ENCODE results near the gene UGT1A5. TPM values are rescaled to one million over a fixed set of nuclear protein-coding genes. Genes with fewer than 3 reads are reported as not detected.

Gene UGT1A5
- total RNA-seq, 1 donor from 2014 or later: not detected

DNA sequence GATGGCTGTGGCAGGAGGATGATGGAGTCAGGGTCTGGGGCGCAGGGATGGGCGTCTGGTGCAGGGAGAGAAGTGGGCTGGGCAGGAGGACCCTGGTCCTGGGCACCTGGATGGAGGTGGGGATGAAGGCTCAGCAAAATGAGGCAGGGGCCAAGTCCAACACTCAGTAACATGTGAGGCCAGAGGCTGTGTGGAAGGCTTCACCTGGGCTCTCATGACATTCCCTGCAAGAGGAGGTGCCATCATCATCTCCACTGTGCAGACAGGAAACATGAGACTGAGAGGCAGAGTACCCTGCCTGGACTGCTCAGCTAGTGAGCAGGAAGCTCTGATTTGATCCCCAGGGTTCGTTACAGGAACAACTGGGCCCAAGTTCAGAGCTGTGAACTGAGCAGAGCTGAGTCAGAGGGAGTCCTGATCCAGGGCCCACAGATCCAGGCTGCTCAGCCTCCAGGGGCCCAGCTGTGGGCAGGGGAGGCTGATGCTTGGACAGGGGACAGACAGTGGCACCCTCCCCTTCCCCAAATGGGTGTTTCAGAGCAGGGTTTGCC is 104.7 kb downstream of the UGT1A5 start:
- intact Hi-C loops (cut with DNase I): no loop called here
- DNase-seq (ENCODE audit: missing footprints) (no peak), ATAC-seq (no peak)

GRCh38 chr2:233817995-233818638 is 105.4 kb downstream of the UGT1A5 start:
- DNase-seq (ENCODE audit: missing footprints): no peak
- ATAC-seq: no peak
- intact Hi-C loops (cut with DNase I): no loop called here

DNA sequence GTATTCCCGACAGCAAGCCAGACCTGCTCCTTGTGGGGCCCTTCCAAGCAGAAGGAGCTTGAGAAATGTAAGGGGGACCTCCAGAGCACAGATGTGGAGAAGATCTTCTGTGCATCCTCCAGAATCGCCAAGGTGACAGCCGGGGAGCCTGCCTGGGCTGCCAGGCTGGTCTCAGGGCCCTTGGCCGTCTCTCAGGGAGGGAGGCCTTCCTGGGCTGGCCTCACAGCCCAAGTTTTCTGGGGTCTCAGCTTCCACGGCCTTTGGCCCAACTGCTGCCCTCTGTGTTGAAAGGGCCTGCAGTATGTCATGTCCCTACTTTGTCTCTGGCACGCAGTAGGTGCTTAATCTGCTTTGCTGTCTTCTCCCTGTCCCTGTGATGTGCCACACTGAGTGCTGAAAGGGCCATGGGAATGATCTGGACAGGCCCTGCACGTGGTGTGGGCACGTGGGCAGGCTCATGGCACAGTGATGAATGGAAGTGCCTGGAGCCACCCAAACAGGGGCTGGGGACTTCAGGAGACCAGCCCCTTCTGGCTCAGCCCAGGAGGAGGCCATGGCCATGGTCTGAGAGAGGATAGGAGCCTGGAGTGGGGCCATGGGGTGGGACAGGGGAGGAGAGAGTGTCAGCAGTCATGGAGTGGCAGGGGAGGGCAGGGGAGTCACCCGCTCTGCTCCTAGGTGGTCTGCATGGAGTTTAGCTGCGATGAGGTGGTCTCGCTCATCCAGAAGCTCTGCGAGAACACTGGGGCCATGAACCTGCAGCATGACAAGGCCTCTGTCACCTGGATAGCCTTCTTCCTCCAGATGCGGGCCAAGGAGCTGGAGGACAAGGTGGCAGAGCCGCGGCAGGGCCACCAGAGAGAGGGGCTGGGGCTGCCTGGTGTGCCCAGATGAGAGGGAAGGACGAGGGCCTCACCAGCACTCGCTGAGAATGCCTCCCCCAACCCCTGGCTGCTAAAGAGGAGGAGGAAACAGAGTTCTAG is 106.2 kb downstream of the UGT1A5 start:
- intact Hi-C loops (cut with DNase I): no loop called here
- DNase-seq (ENCODE audit: missing footprints) (no peak), ATAC-seq (no peak)

GRCh38 chr2:233819884-233820773 is 107.4 kb downstream of the UGT1A5 start:
- DNase-seq (ENCODE audit: missing footprints) (no peak), ATAC-seq (no peak)

DNA sequence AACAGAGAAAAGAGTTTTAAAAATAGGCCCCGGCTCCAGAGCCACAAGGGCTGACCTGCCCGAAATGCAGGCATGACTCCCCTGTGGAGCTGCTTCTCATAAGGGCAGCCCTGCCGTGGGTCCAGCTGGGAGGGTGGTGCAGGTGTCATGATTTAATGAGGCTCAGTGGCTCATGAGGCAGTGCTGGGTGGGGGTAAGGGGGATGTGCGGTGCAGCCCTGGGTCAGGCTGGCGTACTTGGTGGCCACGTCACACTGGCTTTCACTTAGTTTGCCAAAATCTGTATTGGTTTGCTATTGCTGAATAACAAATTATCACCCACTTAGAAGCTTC is 108.0 kb downstream of the UGT1A5 start:
- no peak for DNase-seq (ENCODE audit: missing footprints)
- ATAC-seq: no peak
- intact Hi-C loops (cut with DNase I): no loop called here

More at GRCh38 chr2:233819884-233820773, 107.4 kb downstream of the UGT1A5 start:
- intact Hi-C loops (cut with DNase I): no loop called here

- intact Hi-C loops (cut with DNase I): no loop called here
- no peak for ATAC-seq
- DNase-seq (ENCODE audit: missing footprints): no peak
Observed at GRCh38 chr2:233821196-233821595, 108.5 kb downstream of the UGT1A5 start.

DNA sequence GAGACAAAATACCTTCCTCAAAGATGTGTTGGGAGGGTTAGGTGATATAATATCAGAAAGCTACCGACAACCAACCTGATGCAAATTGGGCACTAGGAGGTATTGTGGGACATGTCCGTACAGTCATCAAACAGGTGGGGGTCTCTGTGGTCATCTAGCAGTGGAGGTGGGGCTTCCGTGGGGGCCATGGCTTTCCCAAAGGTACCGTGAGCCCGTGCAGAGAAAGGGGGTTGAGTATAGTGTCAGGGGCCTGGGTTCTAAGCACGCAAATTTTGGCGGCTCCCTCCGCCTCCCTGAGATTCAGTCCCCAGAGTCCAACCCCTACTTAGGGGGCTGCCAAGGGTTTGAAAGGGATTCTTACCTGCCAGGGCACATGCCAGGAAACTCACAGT is 109.0 kb downstream of the UGT1A5 start:
- ATAC-seq (no peak), DNase-seq (ENCODE audit: missing footprints) (no peak)
- intact Hi-C loops (cut with DNase I): no loop called here

DNA sequence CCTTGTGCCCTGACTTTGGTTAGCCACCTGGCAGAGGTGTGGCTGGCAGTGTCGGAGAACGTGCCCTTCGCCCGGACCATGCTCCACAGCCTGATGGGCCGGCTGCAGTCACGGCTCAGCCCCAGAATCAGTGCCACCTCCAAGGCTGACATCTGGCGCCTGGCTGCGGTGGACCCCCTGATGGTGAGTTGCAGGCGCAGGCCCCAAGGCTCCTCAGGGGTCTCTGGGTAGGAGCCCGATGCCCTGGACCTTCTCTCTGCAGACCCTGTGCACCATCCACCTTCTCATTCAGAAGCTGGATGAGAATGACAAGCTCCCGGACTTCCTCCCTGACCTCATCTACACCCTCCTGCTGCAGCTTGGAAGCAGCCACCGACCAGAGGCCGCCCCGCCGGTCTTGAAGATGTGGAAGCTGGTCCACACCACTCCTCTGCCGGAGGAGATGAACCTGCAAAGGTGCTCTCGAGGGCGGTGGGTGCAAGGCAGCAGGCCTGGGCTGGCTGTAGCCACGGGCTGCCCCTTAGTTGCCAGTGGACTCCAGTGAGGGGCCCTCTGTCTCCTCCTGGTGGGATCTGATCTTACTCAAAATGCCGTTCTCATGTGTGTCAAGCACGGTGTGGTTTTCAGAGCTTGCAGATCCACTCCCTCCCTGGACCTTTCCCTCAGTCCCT is 109.5 kb downstream of the UGT1A5 start:
- intact Hi-C loops (cut with DNase I): no loop called here
- ATAC-seq (no peak), DNase-seq (ENCODE audit: missing footprints) (no peak)

Other genes starting within 250 kb of the UGT1A5 start
- 17.2 TPM for gene USP40, start 146.1 kb upstream of the UGT1A5 start, total RNA-seq
- gene UGT1A8, start 95.3 kb upstream of the UGT1A5 start, total RNA-seq: not detected
- not detected for gene UGT1A10, start 76.5 kb upstream of the UGT1A5 start, total RNA-seq
- not detected for gene UGT1A9, start 41.0 kb upstream of the UGT1A5 start, total RNA-seq
- not detected for gene UGT1A7, start 31.0 kb upstream of the UGT1A5 start, total RNA-seq
- not detected for gene UGT1A6, start 20.0 kb upstream of the UGT1A5 start, total RNA-seq
- not detected for gene UGT1A4, start 5.8 kb downstream of the UGT1A5 start, total RNA-seq
- gene UGT1A3, start 16.1 kb downstream of the UGT1A5 start, total RNA-seq: not detected
- gene UGT1A1, start 47.4 kb downstream of the UGT1A5 start, total RNA-seq: not detected
- gene MROH2A, start 65.4 kb downstream of the UGT1A5 start, total RNA-seq: not detected
- 0.41 TPM for gene HJURP, start 141.6 kb downstream of the UGT1A5 start, total RNA-seq
- gene TRPM8, start 204.5 kb downstream of the UGT1A5 start, total RNA-seq: not detected

All from Right ventricle myocardium inferior (tissue), 1 donor.